T-helper 9 cell (primary cell): ENCODE measurements around the gene ZBTB17.

Experiments
- DNase-seq: peaks from one replicate; pipeline ENCODE4 v3.0.0-alpha.2; 2020

ZBTB17 gene

DNA sequence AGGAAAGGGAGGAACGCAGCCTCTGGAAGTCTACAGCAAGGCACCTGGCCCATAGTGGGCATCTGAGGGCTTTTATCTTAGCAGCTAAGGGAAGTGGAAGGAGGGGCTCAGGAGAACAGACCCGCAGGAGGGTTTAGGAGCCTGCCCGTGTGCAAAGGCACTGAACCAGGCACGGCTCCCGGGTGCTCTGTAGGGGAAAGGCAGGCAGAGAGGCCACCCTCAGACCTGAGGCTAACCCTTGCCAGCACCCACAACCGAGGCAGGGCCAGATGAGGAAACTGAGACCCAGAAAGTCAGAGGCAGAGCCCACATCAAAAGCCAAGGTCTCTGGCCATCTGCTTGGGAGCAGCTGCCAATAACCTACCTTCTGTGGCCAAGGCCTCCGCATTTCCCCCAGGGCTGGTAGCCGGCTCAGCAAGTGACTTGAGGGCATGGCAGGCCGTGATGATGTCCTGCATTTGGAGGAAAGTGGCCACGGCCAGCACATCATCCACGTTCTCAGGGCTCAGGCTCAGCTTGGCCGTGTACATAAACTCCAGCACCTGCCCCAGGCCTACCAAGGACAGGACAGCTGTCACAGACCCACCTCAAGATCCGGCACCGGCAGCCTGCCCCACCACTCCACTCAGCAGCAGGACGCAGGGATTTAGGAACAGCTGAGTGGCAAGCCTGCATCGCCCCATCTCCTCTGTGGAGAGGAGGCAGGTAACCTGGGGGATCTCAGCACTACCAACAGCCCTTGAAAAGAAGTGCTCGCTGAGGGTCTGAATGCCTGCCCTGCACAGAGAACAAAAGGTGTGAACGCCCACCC is 29.1 kb downstream of the ZBTB17 start:
- DNase-seq: no peak

GRCh38 chr1:15945832-15946448 is 30.0 kb downstream of the ZBTB17 start:
- DNase-seq: no peak

DNA sequence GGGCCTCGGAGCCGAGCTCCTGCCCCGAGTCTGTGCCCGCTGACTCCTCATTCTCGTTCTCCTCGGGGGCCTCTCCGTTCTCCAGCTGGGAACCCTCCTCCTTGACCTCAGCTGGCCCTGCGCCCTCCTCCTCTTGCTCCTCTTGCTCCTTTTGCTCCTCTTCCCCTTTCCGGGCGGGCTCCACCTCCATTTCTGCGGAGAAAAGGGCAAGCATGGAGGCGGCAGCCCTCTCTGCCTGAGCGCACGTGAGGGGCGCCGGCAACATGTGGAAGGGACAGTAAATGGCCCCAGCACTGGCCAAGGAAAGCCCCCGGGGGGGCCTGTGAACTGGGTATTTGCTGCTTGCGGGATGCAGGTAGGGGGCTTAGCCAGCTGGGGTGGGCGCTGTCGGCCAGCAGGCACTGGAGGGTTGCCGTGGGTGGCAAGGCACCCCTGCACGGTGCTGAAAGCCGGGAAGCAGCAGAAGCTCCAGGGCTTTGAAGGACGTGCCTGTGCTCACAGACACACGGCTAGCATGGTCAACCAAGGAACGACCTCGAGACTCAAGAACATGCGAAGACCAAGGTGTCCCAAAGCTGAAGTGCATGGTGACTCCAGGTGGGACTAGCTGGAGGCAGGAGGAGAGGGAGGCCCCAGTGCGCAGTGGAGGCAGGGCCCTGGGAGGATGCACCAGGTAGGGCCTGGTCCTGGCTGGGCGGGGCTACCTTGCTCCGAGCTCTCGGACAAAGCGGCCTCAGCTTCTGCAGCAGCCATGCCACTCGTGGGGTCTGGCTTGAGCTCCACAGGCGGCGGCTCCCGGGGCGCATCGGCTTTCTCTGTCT is 30.7 kb downstream of the ZBTB17 start:
- DNase-seq: no peak

DNA sequence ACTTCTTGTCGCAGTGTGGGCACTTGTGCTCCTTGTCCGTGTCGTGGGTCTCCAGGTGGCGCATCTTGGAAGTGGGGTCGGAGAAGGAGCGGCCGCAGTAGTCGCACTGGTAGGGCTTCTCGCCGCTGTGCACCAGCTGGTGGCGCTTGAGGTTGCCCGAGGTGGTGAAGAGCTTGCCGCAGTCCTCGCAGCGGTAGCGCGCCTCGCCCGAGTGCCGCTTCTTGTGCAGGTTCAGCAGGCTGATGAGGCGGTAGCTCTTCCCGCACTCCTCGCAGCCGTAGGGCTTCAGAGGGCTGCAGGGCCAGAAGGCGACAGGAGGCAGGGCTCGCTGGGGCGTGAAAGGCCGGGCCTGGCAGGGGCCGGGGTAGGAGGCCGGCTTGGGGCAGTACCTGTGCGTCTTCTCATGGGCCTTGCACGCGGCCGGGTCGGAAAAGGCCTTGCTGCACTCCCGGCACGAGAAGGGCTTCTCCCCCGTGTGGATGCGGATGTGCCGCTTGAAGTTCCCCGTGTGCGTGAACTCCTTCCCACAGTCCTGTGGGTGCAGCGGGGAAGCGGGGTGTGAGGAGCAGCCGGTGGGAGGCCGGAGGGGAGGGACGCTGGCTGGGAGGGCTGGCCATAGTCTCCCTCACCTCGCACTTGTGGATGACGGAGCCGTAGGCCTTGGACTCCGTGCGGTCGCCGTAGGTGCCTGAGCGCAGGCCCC is 31.4 kb downstream of the ZBTB17 start:
- DNase-seq: no peak

- no peak for DNase-seq
Measured at GRCh38 chr1:15943992-15944307, 32.0 kb downstream of the ZBTB17 start.

- no peak for DNase-seq
Measured at GRCh38 chr1:15943328-15943991, 32.4 kb downstream of the ZBTB17 start.

DNA sequence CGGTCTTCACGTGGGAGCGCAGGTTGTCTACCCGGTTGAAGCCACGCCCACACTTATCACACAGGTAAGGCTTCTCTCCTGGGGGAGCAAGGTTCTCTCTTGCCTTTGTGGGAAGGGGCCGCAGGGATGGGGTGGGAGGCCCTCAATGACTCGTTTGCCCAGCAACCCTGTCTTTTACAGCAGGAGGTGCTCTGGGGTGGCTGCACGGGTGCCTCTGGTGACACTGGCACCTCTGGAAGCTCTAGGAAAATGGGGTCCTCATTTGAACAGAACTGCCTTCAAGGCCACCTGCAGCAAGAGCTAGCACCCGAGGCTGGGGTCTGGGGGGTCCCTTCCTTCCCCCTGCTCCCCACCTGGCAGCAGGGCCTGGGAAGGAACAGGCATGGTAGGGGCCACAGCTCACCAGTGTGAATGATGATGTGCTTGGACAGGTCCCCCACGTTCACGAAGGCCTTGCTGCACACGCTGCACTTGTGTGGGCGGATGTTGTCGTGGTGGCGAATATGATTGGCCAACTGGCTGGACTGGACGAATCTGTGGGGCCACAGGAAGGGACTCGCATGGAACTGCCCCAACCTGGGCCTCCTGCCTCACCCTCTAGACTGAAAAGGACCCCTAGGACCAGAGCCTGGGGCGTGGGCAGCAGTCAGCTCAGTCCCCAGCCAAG is 33.1 kb downstream of the ZBTB17 start:
- DNase-seq: no peak

DNA sequence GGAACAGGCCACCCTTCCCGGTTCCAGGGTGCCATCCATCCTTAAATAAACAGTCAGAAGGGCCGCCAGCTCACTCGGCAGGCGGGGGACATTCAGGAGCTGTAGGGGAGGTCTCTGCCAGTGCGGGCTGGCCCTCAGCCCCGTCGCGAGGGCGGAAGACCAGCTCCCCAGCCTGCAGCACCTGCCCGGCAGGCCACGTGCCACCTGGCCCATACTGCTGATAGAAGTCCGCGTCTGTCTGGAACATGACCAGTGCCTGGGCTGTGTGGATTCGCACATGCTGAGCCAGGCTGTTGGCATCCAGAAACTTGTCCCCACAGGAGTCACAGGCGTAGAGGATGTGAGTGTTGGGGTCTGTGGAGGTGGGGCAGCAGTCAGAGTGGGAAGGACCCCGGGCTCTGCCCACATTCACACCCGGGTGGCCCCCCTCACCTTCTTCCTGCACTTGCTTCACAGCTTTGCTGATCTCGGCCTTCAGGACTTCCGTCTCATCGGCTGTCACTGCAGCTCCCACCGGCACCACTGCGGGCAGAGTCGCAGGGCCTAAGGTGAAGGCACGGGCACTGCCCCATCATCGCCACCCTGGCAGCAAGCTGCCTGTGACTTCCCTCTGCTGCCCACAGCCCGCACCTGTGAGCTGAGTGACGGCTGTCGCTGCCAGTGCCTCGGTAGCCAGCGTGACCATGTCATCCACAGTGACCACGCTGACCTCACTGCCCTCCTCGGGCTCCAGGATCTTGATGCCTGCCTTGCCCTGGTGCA is 33.8 kb downstream of the ZBTB17 start:
- DNase-seq: no peak

- no peak for DNase-seq
Measured at GRCh38 chr1:15941044-15941840, 34.7 kb downstream of the ZBTB17 start.

DNA sequence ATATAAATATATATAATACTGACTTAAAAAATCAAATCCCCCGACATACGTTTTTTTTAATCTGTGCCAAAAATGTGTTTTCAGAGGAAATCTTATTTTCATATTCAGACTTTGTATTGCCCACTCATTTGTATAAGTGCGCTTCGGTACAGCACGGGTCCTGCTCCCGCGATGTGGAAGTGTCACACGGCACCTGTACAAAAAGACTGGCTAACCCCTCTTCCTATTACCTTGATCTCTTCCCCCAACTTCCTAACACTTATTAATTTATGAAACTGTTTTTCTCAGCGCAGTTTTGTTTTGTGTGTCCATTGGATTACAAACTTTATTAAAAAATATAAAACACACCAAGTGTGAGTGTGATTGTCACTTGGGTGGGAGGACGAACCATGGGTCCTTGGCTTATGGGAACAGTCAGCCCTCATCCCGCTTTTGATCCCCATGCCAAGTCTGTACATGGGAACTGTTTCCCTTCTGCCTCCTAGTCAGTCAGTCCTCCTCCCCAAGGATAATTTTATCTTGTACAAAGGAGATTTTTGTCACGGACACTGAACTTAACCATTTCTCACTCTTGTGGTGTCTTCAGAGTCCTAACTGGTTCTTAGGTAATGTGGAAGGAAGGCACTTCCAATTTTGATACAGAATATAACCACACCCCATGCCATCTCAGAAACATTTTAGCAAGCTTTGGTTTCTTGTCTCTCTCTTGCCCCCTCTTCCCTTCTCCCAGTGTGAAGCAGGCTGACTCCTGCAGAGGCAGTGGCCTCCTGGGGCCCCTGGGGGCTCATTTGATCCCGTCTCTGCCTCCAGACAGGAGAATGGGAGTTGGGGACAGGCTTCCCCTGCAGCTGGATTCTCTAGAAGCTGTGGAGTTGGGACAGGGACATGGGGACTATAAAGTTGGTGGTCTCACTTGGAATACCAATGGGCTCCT is 35.5 kb downstream of the ZBTB17 start:
- no peak for DNase-seq

DNA sequence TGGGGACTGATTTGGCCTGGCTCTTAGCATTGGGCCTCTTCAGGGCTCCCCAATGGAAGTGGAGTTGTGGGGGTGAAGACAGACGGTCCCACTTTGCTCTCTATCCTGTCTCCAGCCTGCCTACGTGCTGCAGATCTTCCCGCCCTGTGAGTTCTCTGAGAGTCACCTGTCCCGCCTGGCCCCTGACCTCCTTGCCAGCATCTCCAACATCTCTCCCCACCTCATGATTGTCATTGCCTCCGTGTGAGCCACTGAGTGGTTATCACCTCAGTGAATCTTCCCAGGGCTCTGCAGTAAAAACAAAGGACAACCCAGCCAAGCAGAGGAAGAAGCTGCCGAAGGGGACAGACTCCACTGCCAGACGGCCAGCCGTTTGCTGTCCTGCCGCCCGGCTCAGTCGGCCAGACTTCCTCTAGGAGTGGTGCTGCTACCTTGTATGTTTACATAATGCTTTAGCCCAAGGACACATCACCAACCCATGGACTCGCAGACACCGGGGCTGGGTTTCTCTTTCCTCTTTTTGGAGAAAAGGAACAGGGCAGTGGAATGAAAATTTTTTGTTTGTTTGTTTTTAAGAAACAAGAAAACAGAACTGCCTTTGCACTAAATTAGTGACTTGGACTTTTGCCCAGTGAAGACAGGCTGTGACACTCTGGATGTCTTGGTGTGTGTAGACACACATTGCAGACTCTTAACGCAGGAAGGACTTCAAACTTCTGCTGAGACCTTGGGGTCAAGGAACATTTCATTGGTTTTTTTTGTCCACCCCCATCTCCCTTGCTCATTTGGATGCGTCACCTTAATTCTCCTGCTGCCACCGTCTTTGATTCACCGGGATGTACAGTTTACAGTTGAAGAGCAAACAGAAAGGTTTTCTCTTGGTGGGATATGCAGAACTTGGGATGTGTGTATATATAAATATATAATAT is 36.5 kb downstream of the ZBTB17 start:
- DNase-seq: no peak

GRCh38 chr1:15938628-15939161 is 37.2 kb downstream of the ZBTB17 start:
- no peak for DNase-seq

DNA sequence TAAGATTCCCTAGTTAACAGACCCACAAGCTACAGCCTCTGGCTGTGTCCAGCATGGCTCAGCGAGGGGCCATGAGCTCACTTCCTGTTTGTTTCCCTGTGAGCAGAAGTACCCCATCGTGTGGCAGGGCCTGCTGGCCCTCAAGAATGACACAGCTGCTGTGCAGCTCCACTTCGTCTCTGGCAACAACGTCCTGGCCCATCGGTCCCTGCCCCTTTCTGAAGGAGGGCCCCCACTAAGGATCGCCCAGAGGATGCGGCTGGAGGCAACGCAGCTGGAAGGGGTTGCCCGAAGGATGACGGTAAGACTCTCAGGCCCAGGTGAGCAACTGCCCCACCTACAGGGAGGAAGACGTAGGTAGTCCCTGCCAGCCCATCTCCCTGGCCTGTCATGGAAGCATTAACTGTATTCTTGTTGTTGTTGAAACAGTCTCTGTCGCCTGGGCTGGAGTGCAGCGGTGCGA is 38.2 kb downstream of the ZBTB17 start:
- no peak for DNase-seq

- no peak for DNase-seq
Measured at GRCh38 chr1:15937146-15937545, 38.8 kb downstream of the ZBTB17 start.

- DNase-seq: no peak
Measured at GRCh38 chr1:15936025-15936424, 39.9 kb downstream of the ZBTB17 start.

DNA sequence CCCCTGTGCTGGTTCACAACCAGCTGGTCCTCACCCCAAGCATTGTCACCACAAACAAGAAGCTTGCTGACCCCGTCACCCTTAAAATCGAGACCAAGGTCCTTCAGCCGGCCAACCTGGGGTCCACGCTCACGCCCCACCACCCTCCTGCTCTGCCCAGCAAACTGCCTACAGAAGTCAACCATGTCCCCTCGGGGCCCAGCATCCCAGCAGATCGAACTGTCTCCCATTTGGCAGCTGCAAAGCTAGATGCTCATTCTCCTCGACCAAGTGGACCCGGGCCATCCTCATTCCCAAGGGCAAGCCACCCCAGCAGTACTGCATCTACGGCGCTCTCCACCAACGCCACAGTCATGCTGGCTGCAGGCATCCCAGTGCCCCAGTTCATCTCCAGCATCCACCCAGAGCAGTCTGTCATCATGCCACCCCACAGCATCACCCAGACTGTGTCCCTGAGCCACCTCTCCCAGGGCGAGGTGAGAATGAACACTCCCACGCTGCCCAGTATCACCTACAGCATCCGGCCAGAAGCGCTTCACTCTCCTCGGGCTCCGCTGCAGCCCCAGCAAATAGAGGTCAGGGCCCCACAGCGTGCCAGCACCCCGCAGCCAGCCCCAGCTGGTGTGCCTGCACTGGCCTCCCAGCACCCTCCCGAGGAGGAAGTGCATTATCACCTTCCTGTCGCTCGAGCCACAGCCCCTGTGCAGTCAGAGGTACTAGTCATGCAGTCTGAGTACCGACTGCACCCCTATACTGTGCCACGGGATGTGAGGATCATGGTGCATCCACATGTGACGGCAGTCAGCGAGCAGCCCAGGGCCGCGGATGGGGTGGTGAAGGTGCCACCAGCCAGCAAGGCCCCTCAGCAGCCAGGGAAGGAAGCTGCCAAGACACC is 40.6 kb downstream of the ZBTB17 start:
- no peak for DNase-seq
